Lower leg skin (tissue), 3 donors: ENCODE results near the gene TNIK.

ENCODE experiments used
- POLR2A ChIP-seq, 2 donors: fragments of 450-650 bp; IDR thresholded peaks; one replicate each; pipeline ENCODE4 v1.6.1; 2016 to 2017; ENCODE audit warnings: antibody characterized with exemption in 2 of 2, mild to moderate bottlenecking in 1 of 2, moderate library complexity in 1 of 2
- TF ChIP-seq, protein P1 (sequence below), 3 donors: fragments of 450-650 bp; IDR thresholded peaks; one replicate each; pipeline ENCODE4 v1.5.1; 2016; ENCODE audit warnings: antibody characterized with exemption in 3 of 3, mild to moderate bottlenecking in 3 of 3, moderate library complexity in 2 of 3

DNA sequence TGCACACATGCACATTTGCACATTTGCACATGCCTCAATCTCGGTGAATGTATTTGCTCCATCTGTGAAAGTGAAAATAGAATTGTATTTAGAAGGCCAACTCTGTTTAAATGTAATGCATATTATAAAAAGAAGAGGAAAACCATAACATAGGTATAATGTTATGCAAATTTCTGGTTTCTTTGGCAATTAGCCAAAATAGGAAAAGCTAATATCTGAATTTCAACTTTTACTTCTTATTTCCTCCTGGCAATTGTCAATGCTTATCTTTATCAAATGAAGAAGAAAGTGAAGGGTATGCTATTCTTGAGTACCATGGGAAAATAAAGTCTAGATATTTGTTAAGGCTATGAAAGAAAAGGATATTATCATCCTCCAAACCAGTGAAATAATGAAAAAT is 357.0 kb downstream of the TNIK start:
- TF ChIP-seq, protein P1, sequence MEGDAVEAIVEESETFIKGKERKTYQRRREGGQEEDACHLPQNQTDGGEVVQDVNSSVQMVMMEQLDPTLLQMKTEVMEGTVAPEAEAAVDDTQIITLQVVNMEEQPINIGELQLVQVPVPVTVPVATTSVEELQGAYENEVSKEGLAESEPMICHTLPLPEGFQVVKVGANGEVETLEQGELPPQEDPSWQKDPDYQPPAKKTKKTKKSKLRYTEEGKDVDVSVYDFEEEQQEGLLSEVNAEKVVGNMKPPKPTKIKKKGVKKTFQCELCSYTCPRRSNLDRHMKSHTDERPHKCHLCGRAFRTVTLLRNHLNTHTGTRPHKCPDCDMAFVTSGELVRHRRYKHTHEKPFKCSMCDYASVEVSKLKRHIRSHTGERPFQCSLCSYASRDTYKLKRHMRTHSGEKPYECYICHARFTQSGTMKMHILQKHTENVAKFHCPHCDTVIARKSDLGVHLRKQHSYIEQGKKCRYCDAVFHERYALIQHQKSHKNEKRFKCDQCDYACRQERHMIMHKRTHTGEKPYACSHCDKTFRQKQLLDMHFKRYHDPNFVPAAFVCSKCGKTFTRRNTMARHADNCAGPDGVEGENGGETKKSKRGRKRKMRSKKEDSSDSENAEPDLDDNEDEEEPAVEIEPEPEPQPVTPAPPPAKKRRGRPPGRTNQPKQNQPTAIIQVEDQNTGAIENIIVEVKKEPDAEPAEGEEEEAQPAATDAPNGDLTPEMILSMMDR (IDR thresholded peaks at IDR 0.05) = no peak
- no peak for TF ChIP-seq POLR2A (IDR thresholded peaks at IDR 0.05)
